Mesenchymal stem cell (in vitro differentiated cells and primary cell): ENCODE measurements around the gene RIMS4.

Experiments used
- DNase-seq: peaks from one replicate; pipeline ENCODE4 v3.0.0-alpha.2; 2013
- H2AFZ ChIP-seq: one replicate; pipeline ENCODE4 v1.6.1; 2013; ENCODE audit warnings: low read depth, mild to moderate bottlenecking, control low read depth, inconsistent platforms, low read length, moderate library complexity
- H2AK5ac ChIP-seq: 2 replicates; pipeline ENCODE4 v1.6.1; 2013; ENCODE audit warnings: low read length, moderate library complexity, mild to moderate bottlenecking, inconsistent platforms; ENCODE audit not compliant: severe bottlenecking
- H2BK120ac ChIP-seq: one replicate; pipeline ENCODE4 v1.6.1; 2013; ENCODE audit warnings: low read depth, mild to moderate bottlenecking, inconsistent platforms, low read length, moderate library complexity
- H2BK12ac ChIP-seq, 2 experiments: one replicate each; pipeline ENCODE4 v1.6.1; 2013; ENCODE audit warnings: inconsistent platforms in 2 of 2, low read length in 2 of 2, mild to moderate bottlenecking in 2 of 2, moderate library complexity in 2 of 2, control low read depth in 1 of 2
- H2BK15ac ChIP-seq: one replicate; pipeline ENCODE4 v1.6.1; 2013; ENCODE audit warnings: mild to moderate bottlenecking, low read depth, inconsistent platforms; ENCODE audit not compliant: poor library complexity, severe bottlenecking
- H2BK5ac ChIP-seq: 2 replicates; pipeline ENCODE4 v1.6.1; 2013; ENCODE audit warnings: low read depth, mild to moderate bottlenecking, low read length, control low read depth, inconsistent platforms; ENCODE audit not compliant: poor library complexity, severe bottlenecking
- H3K14ac ChIP-seq, 2 experiments: one replicate each; pipeline ENCODE4 v1.6.1; 2013; ENCODE audit warnings: inconsistent platforms in 2 of 2, low read length in 2 of 2, control low read depth in 1 of 2, mild to moderate bottlenecking in 1 of 2, moderate library complexity in 1 of 2
- H3K18ac ChIP-seq, 2 experiments: one replicate each; pipeline ENCODE4 v1.6.1; 2013; ENCODE audit warnings: inconsistent platforms in 2 of 2, low read length in 2 of 2, control low read depth in 1 of 2, low read depth in 1 of 2, mild to moderate bottlenecking in 1 of 2
- H3K23ac ChIP-seq, 2 experiments: one replicate each; pipeline ENCODE4 v1.6.1; 2013; ENCODE audit warnings: inconsistent platforms in 2 of 2, low read length in 2 of 2, mild to moderate bottlenecking in 2 of 2, moderate library complexity in 2 of 2, control low read depth in 1 of 2
- H3K27ac ChIP-seq: 2 replicates; pipeline ENCODE4 v1.5.1; 2013; ENCODE audit warnings: mild to moderate bottlenecking, moderate library complexity, low read length, control low read depth, inconsistent platforms; ENCODE audit not compliant: poor library complexity, severe bottlenecking
- H3K27me3 ChIP-seq, 2 experiments: 2 replicates each; pipeline versions ENCODE4 v1.6.1 to v1.7.0; 2013; ENCODE audit warnings: low read length in 2 of 2, mild to moderate bottlenecking in 2 of 2, moderate library complexity in 2 of 2, control low read depth in 1 of 2, inconsistent platforms in 1 of 2; ENCODE audit not compliant: control insufficient read depth in 1 of 2, insufficient read depth in 1 of 2
- H3K36me3 ChIP-seq, 2 experiments: 2 replicates each; pipeline versions ENCODE4 v1.6.1 to v1.7.0; 2013; ENCODE audit warnings: low read length in 2 of 2, control low read depth in 1 of 2, inconsistent platforms in 1 of 2, low read depth in 1 of 2, mild to moderate bottlenecking in 1 of 2; ENCODE audit not compliant: insufficient read depth in 2 of 2, control insufficient read depth in 1 of 2
- H3K4ac ChIP-seq, 2 experiments: one replicate each; pipeline ENCODE4 v1.6.1; 2013; ENCODE audit warnings: inconsistent platforms in 2 of 2, low read length in 2 of 2, mild to moderate bottlenecking in 2 of 2, moderate library complexity in 2 of 2, control low read depth in 1 of 2, low read depth in 1 of 2
- H3K4me1 ChIP-seq: 2 replicates; pipeline ENCODE4 v1.6.1; 2013; ENCODE audit warnings: low read depth, low read length, control low read depth; ENCODE audit not compliant: control insufficient read depth, insufficient read depth
- H3K4me2 ChIP-seq: 2 replicates; pipeline ENCODE4 v1.6.1; 2013; ENCODE audit warnings: low read length, mild to moderate bottlenecking, inconsistent platforms; ENCODE audit not compliant: poor library complexity, severe bottlenecking
- H3K4me3 ChIP-seq, 2 experiments: 2 replicates each; pipeline versions ENCODE4 v1.5.1 to v1.7.0; 2013; ENCODE audit warnings: low read length in 2 of 2, mild to moderate bottlenecking in 2 of 2, control low read depth in 1 of 2, low read depth in 1 of 2; ENCODE audit not compliant: insufficient read depth in 1 of 2
- H3K79me1 ChIP-seq: replicated peaks from 2 replicates; pipeline ENCODE4 v1.6.1; 2013; ENCODE audit warnings: mild to moderate bottlenecking, control low read depth, low read length, inconsistent platforms; ENCODE audit not compliant: poor library complexity, severe bottlenecking
- H3K9ac ChIP-seq: 2 replicates; pipeline ENCODE4 v1.7.0; 2013; ENCODE audit warnings: mild to moderate bottlenecking, low read length, moderate library complexity
- H3K9me3 ChIP-seq: 2 replicates; pipeline ENCODE4 v1.7.0; 2013; ENCODE audit warnings: mild to moderate bottlenecking, low read length; ENCODE audit not compliant: control insufficient read depth
- H4K8ac ChIP-seq: one replicate; pipeline ENCODE4 v1.6.1; 2013; ENCODE audit warnings: inconsistent platforms, mild to moderate bottlenecking, low read length, moderate library complexity
- H4K91ac ChIP-seq: one replicate; pipeline ENCODE4 v1.6.1; 2013; ENCODE audit warnings: mild to moderate bottlenecking, low read length, inconsistent platforms
- WGBS: methylation state at CpG from one replicate; pipeline ENCODE4 v1.1.7; 2013; ENCODE audit warnings: mixed read lengths; 5-methylcytosine and 5-hydroxymethylcytosine counted together

Gene RIMS4

GRCh38 chr20:44756956-44757355 lies 53.4 kb downstream of the RIMS4 start:
- Histone ChIP-seq H3K4me2 (no peak overlapping the region), H2AFZ (no peak overlapping the region), H2BK15ac (no peak overlapping the region), H3K23ac (no peak overlapping the region), H2AK5ac (no peak overlapping the region), H3K27me3 (peaks cover 66 to 72% of the 10 kb centered on the region in 2 experiments), H3K36me3 (no peaks in the 10 kb centered on the region), H3K4ac (no peak overlapping the region), H4K91ac (no peak overlapping the region), H3K4me1 (no peaks in the 10 kb centered on the region), H4K8ac (no peak overlapping the region), H3K4me3 (no peak overlapping the region), H2BK12ac (no peak overlapping the region), H3K27ac (no peak overlapping the region), H2BK5ac (no peak overlapping the region), H3K79me1 (no peaks in the 10 kb centered on the region), H3K14ac (peak overlapping the region in 1 of 2 experiments; percentile 33), H3K18ac (no peak overlapping the region), H3K9ac (no peak overlapping the region), H2BK120ac (no peak overlapping the region), H3K9me3 (no peaks in the 10 kb centered on the region)
- DNase-seq, result no peak
- WGBS, result 86% methylated on average over 5 of the region's 5 CpGs

- no peak overlapping the region for H3K18ac ChIP-seq
- no peaks in the 10 kb centered on the region for H3K79me1 ChIP-seq
- no peak overlapping the region for H2BK12ac ChIP-seq
- H2AFZ ChIP-seq, result no peak overlapping the region
- no peak overlapping the region for H2BK120ac ChIP-seq
- no peak overlapping the region for H3K4me3 ChIP-seq
- H2BK5ac ChIP-seq, result no peak overlapping the region
- no peak overlapping the region for H3K14ac ChIP-seq
- WGBS, result 92% methylated on average over 14 of the region's 18 CpGs
- no peaks in the 10 kb centered on the region for H3K36me3 ChIP-seq
- H2BK15ac ChIP-seq, result no peak overlapping the region
- no peaks in the 10 kb centered on the region for H3K9me3 ChIP-seq
- no peak for DNase-seq
- H3K27me3 ChIP-seq, result peaks cover 74 to 80% of the 10 kb centered on the region in 2 experiments
- H4K8ac ChIP-seq, result no peak overlapping the region
- no peaks in the 10 kb centered on the region for H3K4me1 ChIP-seq
- H3K27ac ChIP-seq, result no peak overlapping the region
- no peak overlapping the region for H3K23ac ChIP-seq
- no peak overlapping the region for H4K91ac ChIP-seq
- no peak overlapping the region for H2AK5ac ChIP-seq
- no peak overlapping the region for H3K9ac ChIP-seq
- H3K4ac ChIP-seq, result no peak overlapping the region
- H3K4me2 ChIP-seq, result no peak overlapping the region
These were observed 54.2 kb downstream of the RIMS4 start for GRCh38 chr20:44756011-44756688.

GRCh38 chr20:44754554-44754953 lies 55.8 kb downstream of the RIMS4 start:
- no peak overlapping the region for H4K91ac ChIP-seq
- no peak overlapping the region for H3K4ac ChIP-seq
- peaks cover 77 to 82% of the 10 kb centered on the region in 2 experiments for H3K27me3 ChIP-seq
- WGBS, result 68% methylated on average over 6 of the region's 7 CpGs
- no peak overlapping the region for H3K23ac ChIP-seq
- H4K8ac ChIP-seq, result no peak overlapping the region
- no peak overlapping the region for H3K14ac ChIP-seq
- no peaks in the 10 kb centered on the region for H3K9me3 ChIP-seq
- no peak overlapping the region for H2AK5ac ChIP-seq
- no peaks in the 10 kb centered on the region for H3K79me1 ChIP-seq
- peaks cover 5% of the 10 kb centered on the region for H3K4me1 ChIP-seq
- H2BK15ac ChIP-seq, result no peak overlapping the region
- no peak overlapping the region for H2AFZ ChIP-seq
- no peak overlapping the region for H3K4me2 ChIP-seq
- no peak overlapping the region for H3K4me3 ChIP-seq
- no peak overlapping the region for H3K27ac ChIP-seq
- no peak overlapping the region for H2BK12ac ChIP-seq
- no peak overlapping the region for H2BK120ac ChIP-seq
- peaks cover 0 to 4% of the 10 kb centered on the region in 2 experiments for H3K36me3 ChIP-seq
- H3K18ac ChIP-seq, result no peak overlapping the region
- H3K9ac ChIP-seq, result no peak overlapping the region
- no peak for DNase-seq
- no peak overlapping the region for H2BK5ac ChIP-seq

- H3K27ac ChIP-seq, result no peak overlapping the region
- H3K36me3 ChIP-seq, result peaks cover 0 to 4% of the 10 kb centered on the region in 2 experiments
- H3K9me3 ChIP-seq, result no peaks in the 10 kb centered on the region
- no peak overlapping the region for H2BK5ac ChIP-seq
- 76% methylated on average over 17 of the region's 17 CpGs for WGBS
- H3K4me2 ChIP-seq, result no peak overlapping the region
- no peak for DNase-seq
- H3K23ac ChIP-seq, result no peak overlapping the region
- peaks cover 5% of the 10 kb centered on the region for H3K4me1 ChIP-seq
- H3K4ac ChIP-seq, result no peak overlapping the region
- no peak overlapping the region for H3K18ac ChIP-seq
- no peak overlapping the region for H4K91ac ChIP-seq
- H4K8ac ChIP-seq, result no peak overlapping the region
- H2BK120ac ChIP-seq, result no peak overlapping the region
- no peak overlapping the region for H2AFZ ChIP-seq
- H2BK15ac ChIP-seq, result no peak overlapping the region
- no peak overlapping the region for H2AK5ac ChIP-seq
- no peak overlapping the region for H3K14ac ChIP-seq
- no peaks in the 10 kb centered on the region for H3K79me1 ChIP-seq
- H3K27me3 ChIP-seq, result peaks cover 71 to 77% of the 10 kb centered on the region in 2 experiments
- no peak overlapping the region for H3K9ac ChIP-seq
- H2BK12ac ChIP-seq, result no peak overlapping the region
- H3K4me3 ChIP-seq, result no peak overlapping the region
These were observed 58.0 kb downstream of the RIMS4 start for GRCh38 chr20:44752099-44752931.
